22Rv1 (cell line): ENCODE data around the gene DNAAF8.

ENCODE experiments used
- H3K27ac ChIP-seq: fragments of 450-650 bp; 2 replicates; pipeline ENCODE4 v1.5.1; 2017
- CTCF ChIP-seq: fragments of 450-650 bp; IDR thresholded peaks from 2 replicates; pipeline ENCODE4 v1.5.1; 2017; ENCODE audit warnings: mild to moderate bottlenecking
- ZFX ChIP-seq: fragments of 450-650 bp; IDR thresholded peaks from 2 replicates; pipeline ENCODE4 v1.6.1; 2017; ENCODE audit warnings: antibody characterized with exemption, borderline replicate concordance

Gene DNAAF8

GRCh38 chr16:4797805-4798252 lies 63.5 kb downstream of the DNAAF8 start:
- no peak for TF ChIP-seq ZFX
- no peak for TF ChIP-seq CTCF
- no peak overlapping the region for H3K27ac ChIP-seq

- TF ChIP-seq ZFX = no peak
- TF ChIP-seq CTCF = no peak
- no peak overlapping the region for H3K27ac ChIP-seq
These were observed 64.1 kb downstream of the DNAAF8 start for GRCh38 chr16:4798456-4798855.
